K562 (cell line): ENCODE measurements around the gene SEC14L2.

Experiments
- ELF4 ChIP-seq: fragments of 450-650 bp; formaldehyde crosslinking; IDR thresholded peaks from 2 replicates; pipeline ENCODE4 v1.4.0; 2022; ENCODE audit warnings: missing genetic modification characterization
- EP300 ChIP-seq: IDR thresholded peaks from 2 replicates; pipeline ENCODE4 v1.6.1; 2012; ENCODE audit warnings: low read length, improper control_type of control experiment
- FOXP1 ChIP-seq: sonication (generic); formaldehyde crosslinking; IDR thresholded peaks from 2 replicates; pipeline ENCODE4 v1.8.0; 2022; ENCODE audit warnings: mild to moderate bottlenecking, missing genetic modification reagents
- POLR2A ChIP-seq: fragments of 450-650 bp; conservative IDR thresholded peaks from 2 replicates; pipeline ENCODE4 v1.6.1; 2016
- ZNF124 ChIP-seq: sonication (generic); formaldehyde crosslinking; IDR thresholded peaks from 2 replicates; pipeline ENCODE4 v1.8.1; 2022; ENCODE audit warnings: missing genetic modification reagents

DNA sequence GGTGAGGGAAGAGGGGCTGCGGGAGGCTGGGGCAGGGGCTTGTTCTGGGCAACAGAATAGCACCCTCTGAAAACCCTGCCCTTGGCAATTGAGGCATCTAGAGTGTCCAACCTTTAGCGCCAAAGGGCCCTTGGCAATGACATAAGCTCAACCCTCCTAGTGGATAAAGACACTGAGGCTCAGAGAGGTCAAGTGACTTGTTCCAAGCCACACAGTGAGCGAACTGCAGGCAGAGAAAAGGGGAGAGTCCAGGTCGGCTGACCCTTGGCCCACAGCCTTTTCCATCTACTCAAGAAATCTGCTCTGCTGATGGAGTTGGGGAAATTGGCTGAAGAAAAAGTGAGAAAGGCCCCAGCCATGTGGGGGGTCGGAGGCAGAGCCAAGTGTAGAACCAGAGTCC is 2.9 kb downstream of the SEC14L2 start:
- TF ChIP-seq POLR2A: no peak
- TF ChIP-seq EP300: no peak
- no peak for TF ChIP-seq FOXP1 (CRISPR knock-in tag)
- no peak for TF ChIP-seq ELF4 (CRISPR knock-in tag)
- TF ChIP-seq ZNF124 (CRISPR knock-in tag): no peak
